ENCODE measurements around the gene PATL2. TPM values are rescaled to one million over a fixed set of nuclear protein-coding genes. Genes with fewer than 3 reads are reported as not detected.

PATL2 gene
- total RNA-seq, 2 donors from 2014 or later, result 0.26 TPM; not detected in 1

GRCh38 chr15:44710236-44711095, 657 bp downstream of the PATL2 start:
- peak overlapping the region; percentile 30 for H3K27ac ChIP-seq (ENCODE audit: low read depth, low read length)
- DNase-seq, result no peak
- Mint-ChIP-seq H3K27me3 (ENCODE audit: insufficient read depth) (peaks cover 9% of the 10 kb centered on the region), H3K9me3 (no peaks in the 10 kb centered on the region), H3K4me1 (peaks cover 5% of the 10 kb centered on the region), H3K4me3 (peak overlapping the region; percentile 87), H3K36me3 (ENCODE audit: low read depth) (no peaks in the 10 kb centered on the region), H3K27ac (peak overlapping the region; percentile 98)
- peak; percentile 53 for TF ChIP-seq CTCF (conservative IDR thresholded peaks at IDR 0.05)
- H3K36me3 ChIP-seq (ENCODE audit: control insufficient read depth, insufficient read depth, low read length), result no peaks in the 10 kb centered on the region
- H3K27me3 ChIP-seq (ENCODE audit: control insufficient read depth, insufficient read depth, low read length, poor library complexity, severe bottlenecking), result peaks cover 10% of the 10 kb centered on the region
- 51 to 78% methylated on average over 3 to 10 of the region's 11 CpGs for WGBS, 2 experiments (ENCODE audit: insufficient coverage in 1 of 2, insufficient read length in 1 of 2)
- peak overlapping the region; percentile 57 for H3K9ac ChIP-seq (ENCODE audit: extremely low read depth, low read length, poor library complexity, severe bottlenecking)
- H3K4me1 ChIP-seq (ENCODE audit: control insufficient read depth, insufficient read depth, low read length), result no peaks in the 10 kb centered on the region
- peak overlapping the region; percentile 82 for H3K4me3 ChIP-seq (ENCODE audit: low read length)
- H3K9me3 ChIP-seq (ENCODE audit: control insufficient read depth, low read length), result no peaks in the 10 kb centered on the region

GRCh38 chr15:44706946-44707636, 4.0 kb downstream of the PATL2 start:
- H3K4me3 Mint-ChIP-seq, result no peak overlapping the region
- TF ChIP-seq CTCF (conservative IDR thresholded peaks at IDR 0.05), result no peak
- no peak overlapping the region for H3K4me3 ChIP-seq (ENCODE audit: low read length)
- peaks cover 2% of the 10 kb centered on the region for H3K27me3 ChIP-seq (ENCODE audit: control insufficient read depth, insufficient read depth, low read length, poor library complexity, severe bottlenecking)
- no peak overlapping the region for H3K27ac ChIP-seq (ENCODE audit: low read depth, low read length)
- 85 to 89% methylated on average over 1 to 2 of the region's 2 CpGs for WGBS, 2 experiments (ENCODE audit: insufficient coverage in 1 of 2, insufficient read length in 1 of 2)
- H3K9me3 Mint-ChIP-seq, result peaks cover 7% of the 10 kb centered on the region
- H3K36me3 ChIP-seq (ENCODE audit: control insufficient read depth, insufficient read depth, low read length), result no peaks in the 10 kb centered on the region
- H3K4me1 ChIP-seq (ENCODE audit: control insufficient read depth, insufficient read depth, low read length), result no peaks in the 10 kb centered on the region
- no peak overlapping the region for H3K9ac ChIP-seq (ENCODE audit: extremely low read depth, low read length, poor library complexity, severe bottlenecking)
- H3K36me3 Mint-ChIP-seq (ENCODE audit: low read depth), result no peaks in the 10 kb centered on the region
- no peaks in the 10 kb centered on the region for H3K9me3 ChIP-seq (ENCODE audit: control insufficient read depth, low read length)
- H3K27me3 Mint-ChIP-seq (ENCODE audit: insufficient read depth), result peaks cover 2% of the 10 kb centered on the region
- no peak for DNase-seq
- H3K4me1 Mint-ChIP-seq, result no peaks in the 10 kb centered on the region
- H3K27ac Mint-ChIP-seq, result no peak overlapping the region

GRCh38 chr15:44706401-44706800, 4.7 kb downstream of the PATL2 start:
- no peak overlapping the region for H3K27ac ChIP-seq (ENCODE audit: low read depth, low read length)
- no peaks in the 10 kb centered on the region for H3K27me3 ChIP-seq (ENCODE audit: control insufficient read depth, insufficient read depth, low read length, poor library complexity, severe bottlenecking)
- Mint-ChIP-seq H3K27ac (no peak overlapping the region), H3K36me3 (ENCODE audit: low read depth) (no peaks in the 10 kb centered on the region), H3K4me3 (no peak overlapping the region), H3K9me3 (peaks cover 13% of the 10 kb centered on the region), H3K27me3 (ENCODE audit: insufficient read depth) (peaks cover 2% of the 10 kb centered on the region), H3K4me1 (no peaks in the 10 kb centered on the region)
- H3K4me1 ChIP-seq (ENCODE audit: control insufficient read depth, insufficient read depth, low read length), result no peaks in the 10 kb centered on the region
- no peak overlapping the region for H3K9ac ChIP-seq (ENCODE audit: extremely low read depth, low read length, poor library complexity, severe bottlenecking)
- 97 to 100% methylated on average over 2 of the region's 2 CpGs for WGBS, 2 experiments (ENCODE audit: insufficient coverage in 1 of 2, insufficient read length in 1 of 2)
- H3K9me3 ChIP-seq (ENCODE audit: control insufficient read depth, low read length), result no peaks in the 10 kb centered on the region
- no peak for DNase-seq
- TF ChIP-seq CTCF (conservative IDR thresholded peaks at IDR 0.05), result no peak
- no peak overlapping the region for H3K4me3 ChIP-seq (ENCODE audit: low read length)
- H3K36me3 ChIP-seq (ENCODE audit: control insufficient read depth, insufficient read depth, low read length), result no peaks in the 10 kb centered on the region
